ENCODE data around the gene CEP72.

DNA sequence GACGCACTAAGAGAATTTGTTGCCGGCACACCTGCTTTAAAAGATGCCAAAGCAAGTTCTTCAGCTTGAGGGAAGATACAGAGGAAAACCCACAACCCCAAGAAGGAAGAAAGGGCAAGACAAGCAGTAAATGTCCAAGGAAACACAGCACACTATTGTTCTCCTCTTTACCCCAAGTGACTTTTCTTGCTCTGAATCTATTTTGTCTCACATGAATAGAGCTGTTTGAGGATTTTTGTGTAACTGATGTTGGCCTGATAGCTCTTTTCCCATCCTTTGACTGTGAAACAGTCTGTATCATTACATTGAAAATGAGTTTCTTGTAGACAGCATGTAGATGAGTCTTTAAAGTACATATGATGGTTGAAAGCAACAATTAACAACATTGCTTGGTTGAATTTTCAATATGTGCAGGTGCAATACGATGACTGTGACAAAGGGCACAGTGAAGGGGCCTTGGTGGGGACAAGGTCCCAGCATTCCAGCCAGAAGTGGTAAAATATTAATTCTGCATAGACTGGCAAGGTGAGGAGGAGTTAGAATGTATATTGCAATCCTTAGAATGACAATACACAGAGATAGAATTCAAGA, 16.8 kb upstream of the CEP72 start:
- TF ChIP-seq POLR2A (IDR thresholded peaks at IDR 0.05; ENCODE audit: extremely low read depth, insufficient read length) (no peak), CTCF (IDR thresholded peaks at IDR 0.05; ENCODE audit: low read depth, low read length) (no peak)

All from NB4 (cell line).